Left cardiac atrium (tissue), 4 donors: ENCODE results near the gene FMN2. TPM values are rescaled to one million over a fixed set of nuclear protein-coding genes. Genes with fewer than 3 reads are reported as not detected.

Experiments
- ATAC-seq, 2 donors: fragments of 200-7000 bp; cut with Tn5 transposase; one replicate each; pipeline ENCODE4 v1.9.1; 2020; ENCODE audit warnings: mild to moderate bottlenecking in 2 of 2, moderate library complexity in 2 of 2
- DNase-seq: peaks from one replicate; pipeline ENCODE4 v3.0.0-alpha.2; 2020
- intact Hi-C, 2 donors: fragments of 100-400 bp; cut with DNase I; formaldehyde crosslinking; loops; one replicate each; pipeline versions ENCODE4 v1.14.1 to v1.15.1; 2022 to 2023
- total RNA-seq, 2 donors: library from RNA; stranded (reverse); fragmentation: NEBNext Ultra II Directional; extraction: Animal tissue kit (Norgen Biotek cat#: 25700); gene quantifications; one replicate each; pipeline ENCODE4 v1.2.1, GENCODE V29; 2021
- donor health status: DM: no; HTN: yes; CAD: no.
- donor health status: DM: no; HTN: yes; CAD: no; lungs with severe emphysema.
- donor health status: DM: yes; HTN: yes; CAD: no.
- donor health status: Dilated cardiomyopathy.

Gene FMN2
- total RNA-seq, 2 donors from 2014 or later, result 0.15 to 0.16 TPM

DNA sequence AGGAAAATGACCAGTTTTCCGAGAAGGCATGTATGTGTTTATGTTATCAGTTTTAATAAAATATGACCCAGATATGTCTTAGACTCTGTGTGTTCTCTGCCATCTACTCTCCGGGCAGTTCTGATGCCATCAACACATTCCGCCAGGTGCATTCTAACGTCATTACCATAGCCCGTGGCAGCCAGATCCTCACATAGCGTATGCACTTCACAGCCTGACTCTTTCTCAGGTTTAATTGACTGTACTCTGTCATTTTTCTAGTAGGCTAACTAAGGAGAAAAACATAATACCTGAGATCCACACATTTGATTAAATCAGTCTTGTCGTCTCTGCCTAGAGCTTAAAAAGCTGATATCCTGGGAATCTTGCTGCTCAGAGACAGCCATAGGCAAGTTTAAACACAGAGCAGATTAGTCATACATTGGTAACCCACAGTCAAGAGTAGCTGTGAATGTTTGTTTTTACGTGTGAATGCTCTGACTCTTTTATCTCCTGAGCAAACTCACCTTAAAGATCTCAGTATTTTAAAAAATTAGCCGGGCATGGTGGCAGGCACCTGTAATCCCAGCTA is 344.4 kb downstream of the FMN2 start:
- DNase-seq (no peak), ATAC-seq (no peak)
- intact Hi-C loops, result no loop called here

DNA sequence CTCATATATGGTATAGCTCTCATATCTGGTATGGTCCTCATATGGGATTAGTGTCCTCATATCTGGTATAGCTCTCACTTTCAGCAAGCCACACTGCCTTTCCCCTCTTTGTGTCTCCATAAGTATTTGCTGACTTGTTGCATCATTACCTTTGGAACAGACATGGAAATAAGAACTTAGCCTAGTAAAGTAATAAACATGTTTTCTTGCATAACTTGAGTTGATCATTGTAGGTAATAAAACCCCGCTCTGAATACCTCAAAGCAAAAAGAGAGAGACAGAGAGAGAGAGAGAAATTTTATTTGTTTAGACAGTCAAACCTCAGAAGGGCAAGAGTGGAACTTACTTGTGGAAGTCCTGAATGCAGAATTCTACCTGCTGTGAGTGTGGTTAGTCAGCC is 350.0 kb downstream of the FMN2 start:
- ATAC-seq (no peak), DNase-seq (no peak)
- intact Hi-C loops, result no loop called here

DNA sequence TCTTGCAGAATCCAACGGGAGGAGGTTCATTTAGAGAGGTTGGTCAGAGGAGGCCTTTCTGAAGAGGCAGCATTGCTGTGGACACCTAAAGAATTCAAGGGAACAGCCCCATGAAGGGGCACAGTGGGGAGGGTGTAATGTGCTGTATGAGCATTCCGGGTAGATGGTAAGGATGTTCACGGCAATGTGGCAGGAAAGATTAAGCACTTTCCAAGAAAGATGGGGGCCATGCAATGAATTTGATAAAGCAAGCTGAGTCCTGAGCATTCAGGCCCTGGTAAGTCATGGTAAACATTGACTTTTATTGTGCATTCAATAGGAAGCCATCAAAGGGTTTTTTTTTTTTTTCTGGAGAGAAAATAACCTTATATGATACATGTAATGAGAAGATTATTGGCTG is 353.7 kb downstream of the FMN2 start:
- DNase-seq, result no peak
- intact Hi-C loops, result no loop called here
- ATAC-seq, result no peak

DNA sequence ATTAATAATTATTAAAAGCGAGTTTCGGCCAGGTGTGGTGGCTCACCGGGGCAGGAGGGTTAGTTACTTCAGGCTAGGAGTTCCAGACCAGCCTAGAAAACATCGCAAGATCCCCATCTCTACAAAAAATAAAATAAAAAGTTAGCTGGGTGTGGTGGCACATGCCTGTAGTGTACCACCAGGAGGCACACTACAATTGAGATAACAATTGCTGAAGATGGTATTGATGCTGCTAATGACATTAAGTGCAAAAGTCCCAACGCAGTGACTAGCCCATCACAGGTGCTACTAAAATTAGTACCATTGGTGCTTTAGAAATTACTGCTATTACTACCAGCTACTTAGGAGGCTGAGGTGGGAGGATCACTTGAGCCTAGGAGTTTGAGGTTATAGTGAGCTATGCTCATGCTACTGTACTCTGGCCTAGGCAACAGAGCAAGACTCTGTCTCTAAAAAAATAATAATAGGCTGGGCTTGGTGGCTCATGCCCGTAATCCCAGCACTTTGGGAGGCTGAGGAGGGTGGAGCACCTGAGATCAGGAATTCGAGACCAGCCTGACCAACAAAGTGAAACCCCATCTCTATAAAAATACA is 363.6 kb downstream of the FMN2 start:
- intact Hi-C loops, result no loop called here
- no peak for ATAC-seq
- DNase-seq, result no peak

DNA sequence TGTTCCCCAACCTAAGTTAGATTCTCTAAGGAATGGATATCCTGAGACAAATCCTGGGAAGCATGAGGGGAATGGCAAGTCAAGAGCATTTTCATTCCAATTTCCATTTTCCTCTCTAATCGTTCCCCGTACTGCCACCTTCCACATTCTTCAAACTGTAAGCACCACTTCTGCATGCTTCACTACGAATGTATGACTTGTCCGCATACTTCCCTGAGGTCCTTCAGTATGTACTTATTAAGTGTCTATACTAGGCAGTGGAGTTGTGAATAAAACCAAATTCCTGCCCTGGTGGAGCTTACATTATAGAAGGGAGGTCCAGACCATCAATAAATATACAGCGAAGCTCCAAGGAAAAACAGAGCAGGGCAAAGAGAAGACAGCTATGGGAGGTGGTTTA is 365.5 kb downstream of the FMN2 start:
- no peak for ATAC-seq
- DNase-seq, result no peak
- intact Hi-C loops, result no loop called here

DNA sequence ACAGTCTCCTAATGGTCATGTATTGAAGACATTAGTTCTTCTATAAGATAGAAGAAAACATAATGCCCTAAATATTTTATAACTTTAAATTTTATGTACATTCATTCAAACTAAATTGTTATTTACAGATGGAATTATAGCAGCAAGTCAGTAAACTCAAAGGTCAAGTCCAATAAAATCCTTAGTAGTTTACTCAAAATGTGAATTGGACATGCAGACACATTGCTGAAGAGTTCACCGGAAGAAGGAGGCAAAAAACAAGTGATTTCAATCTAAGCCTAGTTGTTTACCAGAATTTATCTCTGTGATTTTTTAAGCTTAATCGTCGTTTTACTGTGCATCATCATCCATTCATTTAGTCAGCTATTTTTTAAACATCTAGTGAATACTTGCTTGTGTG is 370.6 kb downstream of the FMN2 start:
- ATAC-seq, result no peak
- intact Hi-C loops, result no loop called here
- no peak for DNase-seq

DNA sequence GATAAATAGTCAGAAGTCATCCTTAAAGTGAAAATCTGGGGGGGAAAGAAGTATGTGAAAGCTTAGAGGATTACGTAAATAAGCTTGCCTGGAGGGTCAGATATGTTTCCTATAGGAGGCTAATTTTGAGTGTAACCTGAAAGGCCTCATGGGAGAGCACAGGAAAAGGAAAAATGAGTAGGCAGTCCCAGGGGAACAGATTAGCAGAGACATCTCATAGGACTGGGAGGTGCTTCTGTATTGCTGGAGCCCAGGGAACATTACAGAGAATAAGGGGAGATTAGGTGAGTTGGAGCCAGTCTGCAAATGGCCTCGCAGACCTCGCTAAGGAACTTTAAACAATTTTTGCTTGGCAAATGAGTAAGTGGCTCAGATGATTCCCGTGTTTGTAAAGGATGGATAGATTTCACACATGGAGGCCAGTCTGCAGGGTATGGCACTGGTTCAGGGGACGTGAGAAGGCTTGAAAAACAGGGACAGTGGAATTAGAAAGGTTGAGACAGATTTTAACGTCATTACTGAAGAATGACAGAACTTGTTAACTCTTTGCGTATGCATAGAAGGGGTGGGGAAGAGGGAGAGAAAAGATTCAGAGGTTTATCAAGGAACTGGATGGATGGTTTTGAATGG is 371.2 kb downstream of the FMN2 start:
- intact Hi-C loops, result no loop called here

DNA sequence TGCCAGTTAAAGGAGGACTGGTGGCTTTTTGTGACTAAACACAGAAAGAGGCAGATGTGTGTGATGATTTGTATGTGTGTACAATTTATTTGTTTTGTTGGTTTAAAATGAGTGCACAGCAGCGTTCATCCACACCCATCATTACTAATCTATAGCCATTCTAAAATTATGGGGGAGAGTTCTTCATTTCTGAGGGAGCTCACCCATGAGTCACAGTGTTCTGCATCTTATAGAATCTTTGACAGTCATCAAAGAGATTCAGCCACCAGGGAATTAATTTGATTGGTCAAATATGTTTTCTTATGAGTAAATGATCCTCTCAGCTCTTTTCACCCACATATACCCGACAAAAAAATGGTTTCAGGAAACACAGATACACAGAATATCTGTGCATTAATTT is 372.4 kb downstream of the FMN2 start:
- intact Hi-C loops, result no loop called here
- ATAC-seq (no peak), DNase-seq (no peak)

More for the DNA sequence above, 371.2 kb downstream of the FMN2 start:
- DNase-seq, result no peak
- ATAC-seq, result no peak

DNA sequence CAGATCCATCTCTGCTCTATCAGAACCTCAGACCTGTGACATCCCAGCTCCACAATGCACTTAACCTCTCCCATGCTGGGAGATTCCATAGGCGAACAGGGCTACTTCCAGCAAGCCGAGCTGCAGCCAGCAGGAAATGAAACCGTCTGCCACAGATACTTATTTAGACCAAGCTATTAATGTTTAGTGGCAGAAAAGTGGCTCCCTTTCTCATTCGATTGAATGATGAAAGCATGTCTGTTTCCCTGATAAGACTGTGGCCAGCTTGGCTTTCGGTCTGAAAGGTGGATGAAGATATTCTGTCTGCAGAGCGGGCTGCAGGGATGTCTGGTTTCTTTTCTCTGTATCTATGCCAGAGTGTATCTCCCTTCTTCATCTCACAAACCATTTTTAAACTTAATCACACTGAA is 373.9 kb downstream of the FMN2 start:
- DNase-seq (no peak), ATAC-seq (no peak)
- intact Hi-C loops, result no loop called here

DNA sequence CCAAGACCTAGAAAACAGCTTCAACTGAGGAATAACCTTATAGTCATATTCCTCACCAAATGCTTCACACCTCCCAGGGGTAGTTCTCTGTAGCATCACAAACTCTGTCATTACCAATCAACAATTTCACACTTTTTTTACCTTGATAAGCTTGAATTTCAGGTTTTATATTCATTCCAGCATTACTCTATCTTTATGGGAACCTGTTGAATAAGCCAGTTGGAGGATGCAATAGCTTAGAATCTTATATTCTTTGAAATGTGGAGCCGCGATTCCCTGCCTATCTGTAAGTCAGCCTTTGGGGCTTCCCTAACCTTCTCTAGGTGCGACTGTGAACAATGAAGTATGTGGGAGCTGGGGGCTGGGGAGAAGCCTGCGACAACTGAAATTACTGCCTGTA is 374.8 kb downstream of the FMN2 start:
- ATAC-seq (no peak), DNase-seq (no peak)
- intact Hi-C loops, result no loop called here

DNA sequence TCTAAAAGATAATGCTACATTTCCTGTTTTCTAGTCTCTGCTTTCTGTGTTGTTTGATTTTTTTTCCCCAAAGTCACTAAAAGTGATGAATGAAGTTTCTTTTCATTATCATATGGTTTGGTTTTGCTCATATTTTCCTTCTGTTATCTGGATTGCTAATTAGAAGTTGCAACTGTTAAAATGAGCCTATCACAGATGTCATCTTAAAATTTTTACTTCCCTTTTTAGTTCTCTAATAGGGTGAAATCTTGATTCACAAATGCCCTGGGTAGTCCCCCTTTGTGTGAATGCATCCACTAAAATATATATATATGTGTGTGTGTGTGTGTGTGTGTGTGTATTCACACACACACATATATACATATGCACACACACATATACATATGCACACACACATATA is 376.2 kb downstream of the FMN2 start:
- ATAC-seq (no peak), DNase-seq (no peak)
- intact Hi-C loops, result no loop called here

DNA sequence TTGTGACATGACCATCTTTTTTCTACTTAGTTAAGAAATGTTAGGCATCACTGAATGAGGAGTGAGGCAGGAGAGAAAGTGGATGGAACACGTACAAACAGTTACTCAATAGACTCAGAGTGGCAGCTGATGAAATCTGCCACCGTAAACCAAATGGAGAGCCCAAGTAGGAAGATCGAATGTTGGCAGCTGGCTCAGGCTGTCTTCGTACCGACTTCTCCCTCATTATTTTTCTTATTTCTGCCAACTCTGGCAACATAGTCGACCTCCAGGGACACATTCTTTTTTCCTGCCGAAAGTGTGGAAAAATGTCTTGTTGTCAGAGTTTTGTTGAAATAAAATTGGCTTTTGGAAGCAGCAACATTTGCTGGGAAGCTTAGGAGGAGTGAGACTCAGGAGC is 377.0 kb downstream of the FMN2 start:
- DNase-seq, result no peak
- ATAC-seq, result no peak
- intact Hi-C loops, result no loop called here

DNA sequence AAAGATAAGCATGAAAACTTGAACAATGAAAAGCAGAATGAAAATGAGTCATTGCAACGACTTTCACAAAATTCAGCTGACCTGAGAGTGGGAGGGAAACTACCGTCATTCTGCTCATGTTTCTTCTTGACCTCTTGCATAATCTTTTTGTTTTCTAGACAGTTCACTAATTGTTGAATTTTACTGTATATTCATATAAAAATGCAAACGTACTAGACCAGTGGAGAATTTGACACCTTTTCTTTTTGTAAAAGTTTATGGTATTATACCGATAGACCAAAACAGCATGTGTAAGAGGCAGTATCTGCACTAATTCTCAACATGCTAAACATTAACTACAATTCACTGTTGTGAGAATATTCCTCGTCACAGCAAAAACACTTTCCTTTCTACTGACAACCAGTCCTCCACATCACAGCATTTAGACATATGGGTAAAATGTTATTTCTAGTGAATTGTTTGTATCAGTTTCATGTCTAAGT is 382.5 kb downstream of the FMN2 start:
- no peak for ATAC-seq
- DNase-seq, result no peak
- intact Hi-C loops, result no loop called here

DNA sequence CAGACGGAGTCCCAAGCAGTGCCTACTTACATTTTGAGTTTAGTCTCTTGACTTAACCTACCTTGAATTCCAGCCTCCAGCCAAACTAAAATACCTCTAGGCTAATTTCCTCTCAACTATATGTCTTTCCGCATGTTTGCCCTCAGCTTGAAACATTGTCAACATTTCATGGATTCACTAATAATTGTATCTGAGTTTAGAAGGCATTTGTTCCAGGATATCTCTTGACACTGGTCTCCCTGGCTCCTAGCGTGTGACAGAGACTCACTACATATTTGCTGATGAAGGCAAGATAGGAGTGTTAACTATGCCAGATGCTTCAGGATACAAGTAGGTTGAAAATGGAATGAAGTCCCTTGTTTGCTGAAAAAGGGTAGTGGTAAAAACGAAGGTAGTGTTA is 384.1 kb downstream of the FMN2 start:
- DNase-seq (no peak), ATAC-seq (no peak)
- intact Hi-C loops, result no loop called here

DNA sequence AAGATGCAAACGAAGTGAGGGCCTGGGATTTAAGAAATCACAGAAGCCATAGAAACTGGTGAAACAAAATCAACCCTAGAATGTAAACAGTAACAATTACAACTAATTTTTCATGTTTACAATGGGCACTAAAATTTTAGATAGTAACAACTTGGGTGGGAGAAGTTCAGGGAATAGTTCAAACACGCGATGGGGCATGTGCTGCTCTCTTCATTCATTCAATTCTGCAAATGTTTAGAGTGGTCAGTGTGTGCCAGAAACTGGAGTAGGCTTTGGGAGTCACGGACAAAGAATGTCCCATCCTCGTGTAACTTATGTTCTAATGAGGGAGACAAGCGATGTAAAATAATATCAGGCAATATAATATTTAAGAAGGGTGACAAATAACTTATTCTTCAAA is 386.9 kb downstream of the FMN2 start:
- DNase-seq (no peak), ATAC-seq (no peak)
- intact Hi-C loops, result no loop called here

DNA sequence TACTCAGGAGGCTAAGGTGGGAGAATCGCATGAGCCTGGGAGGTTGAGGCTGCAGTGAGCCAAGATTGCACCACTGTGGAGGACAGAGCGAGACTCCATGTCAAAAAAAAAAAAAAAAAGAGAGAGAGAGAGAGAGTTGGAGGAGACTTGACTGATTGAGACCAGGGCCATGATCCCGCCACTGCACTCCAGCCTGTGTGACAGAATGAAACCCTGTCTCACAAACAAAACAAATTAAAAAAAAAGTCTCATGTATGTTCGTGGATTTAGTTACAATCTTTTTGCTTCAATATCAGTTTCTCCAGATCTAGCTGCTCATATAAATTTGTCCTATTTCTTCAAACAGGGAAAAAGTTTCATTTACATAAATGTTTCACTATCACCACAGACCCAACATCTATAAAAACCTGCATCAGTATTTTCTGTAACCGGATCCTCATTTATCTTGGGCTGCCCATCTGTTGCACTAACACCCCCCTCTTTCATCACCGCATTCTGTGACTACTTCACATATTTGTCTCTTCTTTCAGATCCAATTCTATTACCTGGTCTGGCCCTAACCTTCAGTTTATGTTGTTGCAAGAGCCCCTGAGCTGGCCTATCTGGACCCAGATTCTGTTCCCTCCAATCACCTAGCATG is 393.2 kb downstream of the FMN2 start:
- intact Hi-C loops, result no loop called here
- DNase-seq, result no peak
- no peak for ATAC-seq

DNA sequence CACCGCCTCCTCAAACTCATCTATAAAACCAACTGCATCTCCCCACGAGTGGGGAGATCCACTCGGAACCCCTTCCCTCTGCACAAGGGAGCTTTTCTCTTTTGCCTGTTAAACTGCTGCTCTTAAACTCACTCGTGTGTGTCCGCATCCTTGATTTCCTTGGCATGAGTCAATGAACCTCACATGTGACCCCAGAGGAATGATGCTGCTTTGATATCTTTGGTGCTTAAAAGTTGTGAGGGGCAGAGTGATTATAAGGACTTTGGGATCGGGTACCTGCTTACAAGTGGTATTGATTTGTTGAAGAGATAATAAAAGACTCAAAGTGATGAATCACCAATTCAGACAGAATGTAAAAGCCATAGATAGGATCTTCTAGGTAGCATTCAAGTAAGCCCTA is 394.9 kb downstream of the FMN2 start:
- ATAC-seq, result no peak
- intact Hi-C loops, result no loop called here
- DNase-seq, result no peak

DNA sequence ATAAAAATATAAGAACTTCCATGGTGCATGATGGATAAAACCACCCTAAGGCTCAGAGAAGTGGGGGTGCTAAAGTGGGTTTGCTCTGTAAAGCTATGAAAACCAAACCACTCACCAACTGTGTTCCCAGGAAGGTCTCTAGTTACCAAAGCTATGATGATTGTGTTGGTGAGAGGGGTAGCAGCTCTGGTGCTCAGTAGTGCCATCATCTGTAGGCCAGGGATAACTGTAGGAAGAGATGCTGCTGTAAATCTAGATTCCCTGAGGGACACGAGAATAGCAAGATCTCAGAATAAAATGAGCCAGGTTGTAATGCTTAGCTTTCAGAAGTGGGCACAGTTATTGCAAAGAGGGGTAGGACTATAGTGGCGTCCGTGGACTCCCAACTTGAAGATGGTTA is 395.8 kb downstream of the FMN2 start:
- no peak for ATAC-seq
- DNase-seq, result no peak
- intact Hi-C loops, result no loop called here

DNA sequence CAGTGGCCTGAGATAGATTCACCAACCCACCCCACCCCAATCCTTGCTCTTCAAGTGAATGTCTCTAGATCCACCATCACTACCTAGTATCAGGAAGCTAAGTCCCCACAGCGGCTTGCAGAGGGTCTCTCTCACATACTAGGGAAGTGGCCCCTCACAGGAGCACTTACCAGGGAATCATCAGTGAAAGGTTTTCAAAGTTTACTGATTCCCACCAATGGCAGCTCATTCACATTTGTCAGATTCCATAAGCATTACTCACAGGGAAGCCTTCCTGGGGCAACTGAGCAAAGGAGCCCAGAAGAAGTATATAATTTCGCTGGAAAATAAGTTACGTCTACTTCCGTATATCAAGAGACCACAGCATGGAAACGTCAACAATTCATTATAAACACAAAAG is 399.5 kb downstream of the FMN2 start:
- ATAC-seq (no peak), DNase-seq (no peak)
- intact Hi-C loops, result no loop called here

DNA sequence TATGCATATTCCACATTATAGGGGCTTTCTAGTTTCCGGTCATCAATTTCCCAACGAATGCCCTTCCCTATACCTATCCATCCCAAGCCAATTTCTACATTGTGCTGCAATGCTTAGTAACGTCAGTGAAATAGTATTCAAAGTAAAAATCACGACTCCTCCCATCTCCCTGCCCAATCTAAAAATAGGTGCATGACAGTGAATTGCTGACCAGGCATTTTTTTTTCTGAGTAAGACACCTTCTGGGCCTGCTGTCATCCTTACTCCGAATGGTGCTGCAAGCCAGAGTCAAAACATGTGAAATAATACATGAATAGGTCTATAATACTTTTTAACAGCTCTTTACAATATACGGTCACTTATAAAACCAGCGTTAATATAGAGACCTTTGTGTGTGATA is 400.1 kb downstream of the FMN2 start:
- DNase-seq, result no peak
- intact Hi-C loops, result no loop called here
- no peak for ATAC-seq
